SW480 (cell line): ENCODE results near the gene ZNF462.

Experiments
- DNase-seq: peaks from one replicate; pipeline ENCODE4 v3.0.0-alpha.2; 2016; ENCODE audit warnings: low spot score

ZNF462 gene

DNA sequence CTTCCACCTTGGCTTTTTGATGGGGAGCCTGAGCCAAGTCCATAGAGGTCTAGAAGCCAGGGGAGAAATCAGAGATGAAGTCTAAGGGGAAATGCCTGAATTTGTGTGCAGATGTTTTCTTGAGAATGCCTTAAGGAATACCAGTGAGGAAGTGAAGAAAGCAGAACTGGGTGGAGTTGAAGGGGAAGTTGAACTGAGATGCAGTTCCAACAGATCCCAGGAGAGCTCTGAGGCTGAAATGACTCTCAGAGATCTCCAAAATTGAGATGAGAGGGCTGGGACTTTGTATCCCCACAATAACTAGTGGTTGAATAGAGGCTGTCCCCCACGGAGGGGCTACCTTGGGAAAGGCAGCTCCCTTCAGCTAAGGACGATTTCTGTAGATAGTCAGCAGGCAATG lies 197.1 kb downstream of the ZNF462 start:
- DNase-seq, result no peak
